Prostate gland (tissue), 2 donors: ENCODE data around the gene DAO. TPM values are rescaled to one million over a fixed set of nuclear protein-coding genes. Genes with fewer than 3 reads are reported as not detected.

Experiments
- DNase-seq: peaks from one replicate; pipeline ENCODE4 v3.0.0-alpha.2; 2019; ENCODE audit warnings: low spot score
- H3K27ac ChIP-seq, 2 donors: fragments of 200-600 bp; sonication (generic); 2 replicates each; pipeline ENCODE4 v1.5.1; 2017 to 2019
- H3K27me3 ChIP-seq: fragments of 200-600 bp; sonication (generic); replicated peaks from 2 replicates; pipeline ENCODE4 v1.5.1; 2019; ENCODE audit not compliant: insufficient read depth
- H3K36me3 ChIP-seq, 2 donors: fragments of 200-600 bp; sonication (generic); 1 replicate in 1 of 2; 2 replicates in 1 of 2; pipeline versions ENCODE4 v1.5.1 to v1.8.1; 2017 to 2019
- H3K4me1 ChIP-seq: fragments of 200-600 bp; sonication (generic); replicated peaks from 2 replicates; pipeline ENCODE4 v1.5.1; 2019
- H3K4me3 ChIP-seq, 2 donors: fragments of 200-600 bp; sonication (generic); 2 replicates each; pipeline ENCODE4 v1.5.1; 2017 to 2019
- H3K9me3 ChIP-seq: fragments of 200-600 bp; sonication (generic); 2 replicates; pipeline ENCODE4 v1.5.1; 2017
- CTCF ChIP-seq, 4 experiments: fragments of 200-600 bp in 2 of 4; fragments of 450-650 bp in 2 of 4; sonication (generic) in 2 of 4; IDR thresholded peaks; 1 replicate in 3 of 4; 2 replicates in 1 of 4; pipeline ENCODE4 v1.5.1; 2016 to 2019; ENCODE audit warnings: antibody characterized with exemption in 4 of 4, mild to moderate bottlenecking in 2 of 4, moderate library complexity in 2 of 4
- POLR2A ChIP-seq: fragments of 450-650 bp; IDR thresholded peaks from one replicate; pipeline ENCODE4 v1.6.1; 2016; ENCODE audit warnings: antibody characterized with exemption, mild to moderate bottlenecking
- POLR2AphosphoS5 ChIP-seq: sonication (generic); formaldehyde crosslinking; IDR thresholded peaks from one replicate; pipeline ENCODE4 v1.6.1; 2017; ENCODE audit warnings: antibody characterized with exemption
- WGBS: methylation state at CpG from one replicate; pipeline ENCODE4 v1.1.5; 2018; 5-methylcytosine and 5-hydroxymethylcytosine counted together
- intact Hi-C: fragments of 100-400 bp; cut with DNase I; formaldehyde crosslinking; loops from one replicate; pipeline ENCODE4 v1.14.2; 2022
- total RNA-seq, 2 donors: library from RNA; depleted of rRNA; stranded (reverse); fragments of >200 nt; gene quantifications; one replicate each; pipeline ENCODE4 v1.1.0, GENCODE V29; 2016

The DAO gene
- total RNA-seq, 2 donors from 2014 or later = not detected

DNA sequence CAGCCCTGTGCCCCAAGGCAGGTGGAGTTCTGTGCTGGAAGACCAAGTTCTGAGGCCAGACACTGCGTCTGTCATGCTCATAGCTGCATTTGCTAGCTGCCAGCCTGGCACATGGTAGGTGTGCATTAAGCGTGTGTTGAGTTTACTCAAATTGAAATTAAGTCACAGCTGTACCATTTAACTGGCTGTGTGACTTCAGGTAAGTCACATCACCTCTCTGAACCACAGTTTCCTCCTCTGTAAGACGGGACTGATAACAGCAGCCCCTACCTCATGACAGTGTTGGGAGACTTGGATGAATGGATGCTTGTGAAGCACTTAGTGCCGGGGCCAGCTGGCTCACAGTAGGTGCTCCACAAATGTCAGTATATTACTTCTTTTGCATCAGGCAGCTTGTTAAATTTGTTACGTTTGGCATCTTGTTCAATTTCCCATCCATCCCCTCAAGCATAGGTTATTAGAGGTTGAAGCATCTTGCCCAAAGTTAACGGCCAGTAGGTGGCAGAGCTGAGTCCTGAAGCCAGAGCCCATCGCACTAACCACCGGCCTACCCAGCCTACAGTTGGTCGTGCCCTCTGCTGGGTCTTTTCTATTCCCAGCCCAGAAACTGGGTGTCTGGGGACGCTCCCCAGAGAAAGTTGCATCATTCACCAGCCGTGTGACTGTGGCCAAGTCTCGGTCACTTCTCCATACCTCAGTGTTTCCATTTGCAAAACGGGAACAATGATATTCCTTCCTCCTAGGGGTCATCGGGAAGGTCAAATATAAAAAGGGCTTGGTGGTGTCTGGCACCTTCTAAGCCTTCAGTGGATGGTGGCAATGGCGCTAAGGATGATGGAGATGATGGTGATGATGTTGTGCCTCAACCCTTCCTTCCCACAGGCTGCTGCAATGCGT lies 4.5 kb downstream of the DAO start:
- TF ChIP-seq CTCF (IDR thresholded peaks at IDR 0.05) (peak in 3 of 4 experiments; percentile 19 to 49 (median 37)), POLR2A (no peak)
- no peak overlapping the region for H3K4me3 ChIP-seq
- no peaks in the 10 kb centered on the region for H3K9me3 ChIP-seq
- H3K27ac ChIP-seq = no peak overlapping the region
- 53% methylated on average over 16 of the region's 16 CpGs for WGBS
- intact Hi-C loops = no loop called here
- H3K36me3 ChIP-seq = no peaks in the 10 kb centered on the region
- DNase-seq = peak; percentile 5
- no peaks in the 10 kb centered on the region for H3K27me3 ChIP-seq
- H3K4me1 ChIP-seq = no peaks in the 10 kb centered on the region

DNA sequence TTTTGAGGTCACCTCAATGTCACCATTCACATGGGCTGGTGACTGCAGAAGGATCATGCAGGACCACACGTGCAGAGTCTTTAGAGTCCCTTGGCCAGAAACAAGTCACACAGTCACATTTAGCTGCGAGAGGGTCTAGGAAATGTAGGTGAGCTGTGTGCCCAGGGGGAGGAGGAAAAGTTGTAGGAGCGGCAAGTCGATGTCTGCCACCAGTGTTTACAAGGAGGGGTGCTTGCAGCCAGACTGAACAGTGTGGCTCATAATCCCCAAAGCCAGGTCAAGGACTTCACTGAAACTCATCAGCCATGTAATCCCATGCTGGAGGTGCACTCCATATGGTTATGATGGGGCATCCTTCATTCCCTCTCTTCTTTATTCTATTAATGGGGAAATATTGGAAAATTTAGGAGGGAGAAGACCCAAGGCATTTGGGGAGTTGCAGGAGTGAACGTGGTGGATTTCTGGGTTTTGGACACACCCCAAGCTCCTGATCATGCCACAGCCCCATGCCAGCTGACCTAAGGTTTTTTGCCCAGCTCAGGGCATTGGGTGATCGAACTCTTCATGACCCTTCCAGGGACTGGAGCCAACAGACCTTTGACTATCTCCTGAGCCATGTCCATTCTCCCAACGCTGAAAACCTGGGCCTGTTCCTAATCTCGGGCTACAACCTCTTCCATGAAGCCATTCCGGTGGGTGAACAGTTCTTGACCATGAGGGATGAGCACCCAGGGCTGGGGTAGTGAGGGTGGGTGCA lies 7.2 kb downstream of the DAO start:
- WGBS = 70% methylated on average over 9 of the region's 9 CpGs

GRCh38 chr12:108888031-108888430 lies 8.1 kb downstream of the DAO start:
- TF ChIP-seq CTCF (IDR thresholded peaks at IDR 0.05) = no peak
- TF ChIP-seq POLR2A = no peak
- TF ChIP-seq POLR2AphosphoS5 = no peak
- H3K9me3 ChIP-seq = no peaks in the 10 kb centered on the region
- 55% methylated on average over 6 of the region's 6 CpGs for WGBS
- intact Hi-C loops = no loop called here
- no peak for DNase-seq
- H3K27me3 ChIP-seq = no peaks in the 10 kb centered on the region
- H3K27ac ChIP-seq = no peak overlapping the region
- no peaks in the 10 kb centered on the region for H3K4me1 ChIP-seq
- no peak overlapping the region for H3K4me3 ChIP-seq
- H3K36me3 ChIP-seq = no peaks in the 10 kb centered on the region

More for the DNA sequence above, 7.2 kb downstream of the DAO start:
- no peaks in the 10 kb centered on the region for H3K9me3 ChIP-seq
- no peak for DNase-seq
- H3K36me3 ChIP-seq = no peaks in the 10 kb centered on the region
- H3K4me1 ChIP-seq = no peaks in the 10 kb centered on the region
- H3K27ac ChIP-seq = no peak overlapping the region
- intact Hi-C loops = no loop called here
- TF ChIP-seq CTCF (IDR thresholded peaks at IDR 0.05) (no peak), POLR2AphosphoS5 (no peak), POLR2A (no peak)
- H3K27me3 ChIP-seq = no peaks in the 10 kb centered on the region
- H3K4me3 ChIP-seq = no peak overlapping the region

DNA sequence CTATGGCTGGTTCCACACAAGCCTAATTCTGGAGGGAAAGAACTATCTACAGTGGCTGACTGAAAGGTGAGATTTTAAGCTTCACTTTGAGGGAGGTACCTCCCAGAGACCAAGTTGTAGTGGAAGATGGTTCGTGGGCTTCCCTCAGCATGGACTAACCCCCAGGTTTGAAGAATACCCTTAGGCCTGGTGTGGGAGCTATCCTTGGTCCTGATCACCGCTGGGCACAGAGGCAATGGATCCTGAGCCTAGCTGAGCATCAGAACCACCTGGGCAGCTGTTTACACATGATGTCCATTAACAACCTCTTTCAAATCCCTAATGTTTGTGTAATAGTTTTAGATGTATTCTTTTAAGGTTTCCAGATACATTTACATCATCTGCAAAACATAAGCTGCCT lies 10.3 kb downstream of the DAO start:
- WGBS = 58% methylated on average over 2 of the region's 2 CpGs
- DNase-seq = no peak
- no peaks in the 10 kb centered on the region for H3K36me3 ChIP-seq

More for the DNA sequence above, 10.3 kb downstream of the DAO start:
- no peak overlapping the region for H3K4me3 ChIP-seq
- H3K4me1 ChIP-seq = no peaks in the 10 kb centered on the region
- no peak overlapping the region for H3K27ac ChIP-seq
- H3K27me3 ChIP-seq = no peaks in the 10 kb centered on the region
- H3K9me3 ChIP-seq = no peaks in the 10 kb centered on the region
- intact Hi-C loops = no loop called here
- no peak for TF ChIP-seq POLR2A
- TF ChIP-seq POLR2AphosphoS5 = no peak
- no peak for TF ChIP-seq CTCF (IDR thresholded peaks at IDR 0.05)
